ENCODE measurements around the gene PGS1. TPM values are rescaled to one million over a fixed set of nuclear protein-coding genes. Genes with fewer than 3 reads are reported as not detected.

The PGS1 gene
- total and polyA plus RNA-seq, 2 donors (not counting 1 experiment from before 2014, with no cell fraction given) = 22.4 to 34.5 TPM

GRCh38 chr17:78338486-78339259 is 39.8 kb upstream of the PGS1 start:
- Histone ChIP-seq H3K36me3 (ENCODE audit: control insufficient read depth, insufficient read depth, low read length) (no peaks in the 10 kb centered on the region), H4K20me1 (ENCODE audit: control insufficient read depth, extremely low read depth, insufficient read depth, low read length) (no peaks in the 10 kb centered on the region), H3K4me2 (ENCODE audit: extremely low read depth, insufficient read depth, low read length) (no peak overlapping the region), H3K4me1 (ENCODE audit: control insufficient read depth, extremely low read depth, insufficient read depth, low read length) (peaks cover 39% of the 10 kb centered on the region), H3K79me2 (ENCODE audit: control insufficient read depth, insufficient read depth, low read length) (no peaks in the 10 kb centered on the region), H3K9me3 (ENCODE audit: control insufficient read depth, insufficient read depth, low read depth, low read length) (no peaks in the 10 kb centered on the region), H3K4me3 (replicated peaks in 1 of 4; ENCODE audit: control extremely low read depth in 1 of 4, insufficient read depth in 1 of 4, low read depth in 3 of 4, low read length in 4 of 4) (no peak overlapping the region), H3K27me3 (ENCODE audit: control insufficient read depth, insufficient read depth, low read length) (no peaks in the 10 kb centered on the region), H3K27ac (ENCODE audit: insufficient read depth, low read length) (no peak overlapping the region), H3K9ac (ENCODE audit: insufficient read depth, low read length) (no peak overlapping the region), H2AFZ (ENCODE audit: low read length) (no peak overlapping the region)
- no peak for DNase-seq (ENCODE audit: low read depth in 2 of 2)
- TF ChIP-seq EZH2 (IDR thresholded peaks at IDR 0.05; ENCODE audit: low read length, missing control alignments) = no peak
- no peak for TF ChIP-seq CTCF (conservative IDR thresholded peaks at IDR 0.05 in 1 of 2, IDR thresholded peaks at IDR 0.05 in 1 of 2; ENCODE audit: low read depth in 1 of 2, low read length in 2 of 2)

- TF ChIP-seq EZH2 (IDR thresholded peaks at IDR 0.05; ENCODE audit: low read length, missing control alignments) (no peak), CTCF (conservative IDR thresholded peaks at IDR 0.05 in 1 of 2, IDR thresholded peaks at IDR 0.05 in 1 of 2; ENCODE audit: low read depth in 1 of 2, low read length in 2 of 2) (no peak)
- peak overlapping the region; percentile 97 for H3K27ac ChIP-seq (ENCODE audit: insufficient read depth, low read length)
- H3K79me2 ChIP-seq (ENCODE audit: control insufficient read depth, insufficient read depth, low read length) = no peaks in the 10 kb centered on the region
- H3K9ac ChIP-seq (ENCODE audit: insufficient read depth, low read length) = no peak overlapping the region
- H4K20me1 ChIP-seq (ENCODE audit: control insufficient read depth, extremely low read depth, insufficient read depth, low read length) = no peaks in the 10 kb centered on the region
- no peak overlapping the region for H2AFZ ChIP-seq (ENCODE audit: low read length)
- H3K4me1 ChIP-seq (ENCODE audit: control insufficient read depth, extremely low read depth, insufficient read depth, low read length) = peaks cover 37% of the 10 kb centered on the region
- H3K4me3 ChIP-seq (replicated peaks in 1 of 4; ENCODE audit: control extremely low read depth in 1 of 4, insufficient read depth in 1 of 4, low read depth in 3 of 4, low read length in 4 of 4) = no peak overlapping the region
- DNase-seq (ENCODE audit: low read depth in 2 of 2) = no peak
- H3K4me2 ChIP-seq (ENCODE audit: extremely low read depth, insufficient read depth, low read length) = no peak overlapping the region
- H3K9me3 ChIP-seq (ENCODE audit: control insufficient read depth, insufficient read depth, low read depth, low read length) = no peaks in the 10 kb centered on the region
- H3K27me3 ChIP-seq (ENCODE audit: control insufficient read depth, insufficient read depth, low read length) = no peaks in the 10 kb centered on the region
- no peaks in the 10 kb centered on the region for H3K36me3 ChIP-seq (ENCODE audit: control insufficient read depth, insufficient read depth, low read length)
Observed at GRCh38 chr17:78340183-78340955, 38.1 kb upstream of the PGS1 start.
